ENCODE measurements around the gene SPRR4.
"Not testable (repeated sequence)": the region's sequence is repeated elsewhere in the genome, so short reads cannot be mapped to it uniquely, and the experiment has no call there.

Gene SPRR4

GRCh38 chr1:152965853-152966252, 4.6 kb upstream of the SPRR4 start:
- DNase-seq (ENCODE audit: low read depth in 3 of 3): no peak

- no peak for DNase-seq (ENCODE audit: low read depth in 3 of 3)
Measured at GRCh38 chr1:152967201-152967600, 3.2 kb upstream of the SPRR4 start.

GRCh38 chr1:152968248-152968647, 2.2 kb upstream of the SPRR4 start:
- no peak for DNase-seq (ENCODE audit: low read depth in 3 of 3)

- DNase-seq (ENCODE audit: low read depth in 3 of 3): no peak
Measured at GRCh38 chr1:152969036-152969435, 1.4 kb upstream of the SPRR4 start.

- DNase-seq (ENCODE audit: low read depth in 3 of 3): no peak
Measured at GRCh38 chr1:152972196-152972886, 1.9 kb downstream of the SPRR4 start.

GRCh38 chr1:152976688-152977087, 6.2 kb downstream of the SPRR4 start:
- DNase-seq (ENCODE audit: low read depth in 3 of 3): no peak

- no peak for DNase-seq (ENCODE audit: low read depth in 3 of 3)
Measured at GRCh38 chr1:152977614-152978013, 7.2 kb downstream of the SPRR4 start.

- DNase-seq (ENCODE audit: low read depth in 3 of 3): no peak
Measured at GRCh38 chr1:152980676-152981075, 10.2 kb downstream of the SPRR4 start.

GRCh38 chr1:152981146-152981871, 10.9 kb downstream of the SPRR4 start:
- DNase-seq (ENCODE audit: low read depth in 3 of 3): no peak

- DNase-seq (ENCODE audit: low read depth in 3 of 3): no peak
Measured at GRCh38 chr1:152982076-152982475, 11.6 kb downstream of the SPRR4 start.

GRCh38 chr1:152983234-152983633, 12.8 kb downstream of the SPRR4 start:
- no peak for DNase-seq (ENCODE audit: low read depth in 3 of 3)

GRCh38 chr1:152983743-152984142, 13.3 kb downstream of the SPRR4 start, which contains the start of gene SPRR1A:
TSS of gene SPRR1A (plus strand) at chr1:152984081. CDS start at chr1:152985231, 1,150 bp downstream.
- no peak for DNase-seq (ENCODE audit: low read depth in 3 of 3)

GRCh38 chr1:152986578-152986977, 16.1 kb downstream of the SPRR4 start:
- DNase-seq (ENCODE audit: low read depth in 3 of 3): no peak

GRCh38 chr1:152993186-152993585, 22.7 kb downstream of the SPRR4 start:
- no peak for DNase-seq (ENCODE audit: low read depth in 3 of 3)

- no peak for DNase-seq (ENCODE audit: low read depth in 3 of 3)
Measured at GRCh38 chr1:152995842-152996241, 25.4 kb downstream of the SPRR4 start.

- no peak for DNase-seq (ENCODE audit: low read depth in 3 of 3)
Measured at GRCh38 chr1:152996633-152997400, 26.4 kb downstream of the SPRR4 start.

- no peak for DNase-seq (ENCODE audit: low read depth in 3 of 3)
Measured at GRCh38 chr1:152997901-152998300, 27.5 kb downstream of the SPRR4 start.

- DNase-seq (ENCODE audit: low read depth in 3 of 3): no peak
Measured at GRCh38 chr1:152998476-152998875, 28.0 kb downstream of the SPRR4 start.

GRCh38 chr1:152999818-153000217, 29.4 kb downstream of the SPRR4 start:
- no peak for DNase-seq (ENCODE audit: low read depth in 3 of 3)

- DNase-seq (ENCODE audit: low read depth in 3 of 3): no peak
Measured at GRCh38 chr1:153000294-153000693, 29.8 kb downstream of the SPRR4 start.

- no peak for DNase-seq (ENCODE audit: low read depth in 3 of 3)
Measured at GRCh38 chr1:153001382-153001781, 30.9 kb downstream of the SPRR4 start, which contains the start of gene SPRR3. TSS of gene SPRR3 (plus strand) at chr1:153001749. CDS start at chr1:153003021, 1,272 bp downstream.

- DNase-seq (ENCODE audit: low read depth in 3 of 3): not testable (repeated sequence)
Measured at GRCh38 chr1:153011235-153011758, 40.8 kb downstream of the SPRR4 start.

Data from stimulated activated CD4-positive, alpha-beta T cell treated with anti-CD3 and anti-CD28 coated beads, TNF-alpha, amount 100 ng/mL, for 24 hours (primary cell).